Type B pancreatic cell (in vitro differentiated cells): ENCODE measurements around the gene ATP6V1G2. TPM values are rescaled to one million over a fixed set of nuclear protein-coding genes. Genes with fewer than 3 reads are reported as not detected.

ENCODE experiments used
- DNase-seq: peaks from one replicate; pipeline ENCODE4 v3.0.0; 2021; ENCODE audit warnings: mixed read lengths; ENCODE audit not compliant: unreplicated experiment; ENCODE audit errors: extremely low spot score
- H3K27ac Mint-ChIP-seq: 2 replicates; pipeline ENCODE4 v1.8.0; 2021; ENCODE audit warnings: mild to moderate bottlenecking, mixed read lengths
- H3K27me3 Mint-ChIP-seq: 2 replicates; pipeline ENCODE4 v1.8.0; 2021; ENCODE audit warnings: mixed read lengths
- H3K36me3 Mint-ChIP-seq: 2 replicates; pipeline ENCODE4 v1.8.0; 2021; ENCODE audit warnings: mixed read lengths
- H3K4me1 Mint-ChIP-seq: one replicate; pipeline ENCODE4 v1.8.0; 2021; ENCODE audit warnings: mixed read lengths; ENCODE audit not compliant: unreplicated experiment
- H3K4me3 Mint-ChIP-seq: 2 replicates; pipeline ENCODE4 v1.8.0; 2021; ENCODE audit warnings: mild to moderate bottlenecking, mixed read lengths
- H3K9me3 Mint-ChIP-seq: 2 replicates; pipeline ENCODE4 v1.8.0; 2021; ENCODE audit warnings: mixed read lengths
- total RNA-seq: library from RNA; stranded (reverse); gene quantifications from 2 replicates; pipeline ENCODE4 v1.2.1, GENCODE V29; 2021; ENCODE audit warnings: low replicate concordance
- TF ChIP-seq, protein P1 (sequence below): fragments of 200-600 bp; sonication (generic); conservative IDR thresholded peaks from 2 replicates; pipeline ENCODE4 v1.5.0; 2021; ENCODE audit warnings: antibody characterized with exemption, mild to moderate bottlenecking

The ATP6V1G2 gene
- total RNA-seq, 1 donor from 2014 or later: 5.9 TPM

DNA sequence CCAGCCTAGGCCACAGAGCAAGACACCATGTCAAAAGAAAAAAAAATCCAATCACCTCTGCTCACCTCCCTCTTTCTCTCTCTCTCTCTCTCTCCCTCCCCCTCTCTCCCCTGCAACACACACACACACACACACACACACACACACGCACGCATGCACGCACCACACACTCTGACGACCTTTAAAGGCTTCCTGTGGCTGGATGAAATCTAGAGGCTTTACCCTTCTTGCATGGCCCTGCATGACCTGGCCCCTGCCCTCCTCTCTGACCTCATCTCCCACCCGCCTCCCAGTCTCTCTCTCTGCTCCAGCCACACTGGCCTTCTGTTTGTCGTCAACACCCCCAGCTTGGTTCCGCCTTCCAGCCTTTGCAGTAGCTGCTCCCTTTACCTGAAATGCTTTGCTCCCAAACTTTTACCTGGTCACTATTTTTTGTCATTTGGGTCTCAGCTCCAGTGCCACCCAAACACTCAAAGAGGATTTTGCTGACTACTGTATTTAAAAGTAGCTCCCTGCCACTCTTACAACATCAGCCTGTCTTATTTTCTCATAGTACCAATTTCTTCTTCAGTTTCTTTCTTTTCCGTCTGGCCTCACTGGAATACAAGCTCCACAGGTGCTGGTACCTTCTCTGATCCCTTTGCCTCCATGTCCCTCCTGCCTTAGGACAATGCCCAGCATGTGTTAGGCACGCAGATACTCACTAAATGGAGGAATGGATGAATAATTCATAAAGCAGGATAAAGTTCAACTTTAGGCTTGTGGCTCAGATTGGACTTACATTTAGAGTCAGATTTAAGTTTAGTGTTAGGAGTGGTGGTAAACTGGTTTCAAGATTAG, 21.3 kb upstream of the ATP6V1G2 start:
- no peak for DNase-seq
- no peak overlapping the region for H3K27ac Mint-ChIP-seq
- H3K4me1 Mint-ChIP-seq: peaks cover 5% of the 10 kb centered on the region
- TF ChIP-seq, protein P1, sequence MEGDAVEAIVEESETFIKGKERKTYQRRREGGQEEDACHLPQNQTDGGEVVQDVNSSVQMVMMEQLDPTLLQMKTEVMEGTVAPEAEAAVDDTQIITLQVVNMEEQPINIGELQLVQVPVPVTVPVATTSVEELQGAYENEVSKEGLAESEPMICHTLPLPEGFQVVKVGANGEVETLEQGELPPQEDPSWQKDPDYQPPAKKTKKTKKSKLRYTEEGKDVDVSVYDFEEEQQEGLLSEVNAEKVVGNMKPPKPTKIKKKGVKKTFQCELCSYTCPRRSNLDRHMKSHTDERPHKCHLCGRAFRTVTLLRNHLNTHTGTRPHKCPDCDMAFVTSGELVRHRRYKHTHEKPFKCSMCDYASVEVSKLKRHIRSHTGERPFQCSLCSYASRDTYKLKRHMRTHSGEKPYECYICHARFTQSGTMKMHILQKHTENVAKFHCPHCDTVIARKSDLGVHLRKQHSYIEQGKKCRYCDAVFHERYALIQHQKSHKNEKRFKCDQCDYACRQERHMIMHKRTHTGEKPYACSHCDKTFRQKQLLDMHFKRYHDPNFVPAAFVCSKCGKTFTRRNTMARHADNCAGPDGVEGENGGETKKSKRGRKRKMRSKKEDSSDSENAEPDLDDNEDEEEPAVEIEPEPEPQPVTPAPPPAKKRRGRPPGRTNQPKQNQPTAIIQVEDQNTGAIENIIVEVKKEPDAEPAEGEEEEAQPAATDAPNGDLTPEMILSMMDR: no peak
- no peaks in the 10 kb centered on the region for H3K36me3 Mint-ChIP-seq
- H3K4me3 Mint-ChIP-seq: no peak overlapping the region
- no peaks in the 10 kb centered on the region for H3K9me3 Mint-ChIP-seq
- H3K27me3 Mint-ChIP-seq: peaks cover 30% of the 10 kb centered on the region

DNA sequence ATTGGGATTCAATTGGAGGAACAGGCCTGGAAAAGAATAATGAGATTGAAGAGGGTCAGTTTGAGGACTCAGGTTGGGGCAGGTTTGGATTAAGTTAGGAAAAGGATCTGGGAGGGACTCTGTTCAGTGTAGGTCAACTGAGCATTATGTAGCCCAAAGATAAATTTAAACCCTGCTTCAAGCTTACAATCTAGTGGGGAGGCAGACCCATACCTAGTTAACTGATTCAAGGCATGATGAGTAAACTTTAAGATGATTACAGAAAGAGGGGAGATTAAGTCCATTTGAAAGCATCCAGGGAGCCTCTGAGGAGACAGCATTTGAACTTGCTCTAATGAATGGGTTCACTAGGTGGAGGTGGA, 14.3 kb upstream of the ATP6V1G2 start:
- DNase-seq: no peak
- H3K4me1 Mint-ChIP-seq: no peaks in the 10 kb centered on the region
- peaks cover 3% of the 10 kb centered on the region for H3K27me3 Mint-ChIP-seq
- TF ChIP-seq, protein P1: no peak
- H3K36me3 Mint-ChIP-seq: peaks cover 13% of the 10 kb centered on the region
- H3K4me3 Mint-ChIP-seq: no peak overlapping the region
- H3K9me3 Mint-ChIP-seq: no peaks in the 10 kb centered on the region
- no peak overlapping the region for H3K27ac Mint-ChIP-seq

DNA sequence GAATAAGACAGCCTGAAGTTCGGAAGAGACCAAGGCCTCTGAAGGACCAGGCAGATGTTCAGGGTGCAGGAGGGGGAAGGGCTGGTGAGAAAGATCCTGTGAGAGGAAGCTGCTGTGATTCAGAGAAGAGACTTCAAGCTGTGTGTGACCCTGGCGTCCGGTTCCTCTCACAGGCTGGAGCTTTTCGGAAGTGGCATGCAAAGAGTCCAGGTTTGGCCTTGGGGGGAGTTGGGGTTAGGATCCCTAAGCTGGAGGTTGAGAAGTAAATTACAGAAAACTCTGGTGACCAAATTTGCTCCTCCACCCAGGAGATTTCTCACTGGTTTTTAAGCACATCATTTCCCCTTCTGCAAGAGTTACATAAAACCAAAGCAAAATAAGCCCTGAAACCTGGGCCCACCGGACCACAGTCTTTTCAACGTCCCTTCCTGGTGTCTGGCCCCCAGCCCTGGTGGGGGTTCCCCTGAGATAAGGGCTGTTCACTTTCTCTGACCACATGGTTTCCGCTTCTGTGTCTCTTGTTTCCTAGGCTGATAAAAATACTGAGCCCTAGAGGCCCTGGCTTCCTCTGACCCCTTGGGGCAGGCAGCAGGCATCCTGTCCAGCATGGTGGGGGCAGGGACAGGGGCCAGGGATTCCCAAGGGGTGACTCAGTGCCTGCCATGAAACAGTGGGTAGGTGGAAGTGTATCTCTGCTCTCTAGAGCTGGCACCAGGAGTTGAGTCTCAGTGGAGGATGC, 13.7 kb upstream of the ATP6V1G2 start:
- H3K9me3 Mint-ChIP-seq: no peaks in the 10 kb centered on the region
- TF ChIP-seq, protein P1: no peak
- H3K4me1 Mint-ChIP-seq: no peaks in the 10 kb centered on the region
- peaks cover 3% of the 10 kb centered on the region for H3K27me3 Mint-ChIP-seq
- peaks cover 13% of the 10 kb centered on the region for H3K36me3 Mint-ChIP-seq
- no peak overlapping the region for H3K27ac Mint-ChIP-seq
- no peak for DNase-seq
- no peak overlapping the region for H3K4me3 Mint-ChIP-seq

DNA sequence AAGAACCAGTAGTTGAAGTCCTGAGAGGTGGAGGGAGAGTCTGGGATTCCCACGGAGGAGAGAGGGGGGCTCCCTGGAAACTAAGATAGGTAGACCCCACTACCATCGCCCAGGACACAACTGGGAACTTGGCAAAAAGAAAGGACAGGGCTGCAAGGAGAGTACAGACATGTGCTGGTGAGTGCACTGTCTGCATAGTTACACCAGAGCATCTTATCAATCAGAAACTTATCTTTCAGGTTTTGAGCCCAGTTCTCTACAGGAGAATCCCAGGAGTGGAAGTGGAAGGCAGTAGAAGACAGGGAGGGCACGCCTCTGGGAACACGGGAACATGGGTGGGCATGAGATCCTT, 13.2 kb upstream of the ATP6V1G2 start:
- DNase-seq: no peak
- Mint-ChIP-seq H3K4me3 (no peak overlapping the region), H3K9me3 (no peaks in the 10 kb centered on the region), H3K36me3 (peaks cover 13% of the 10 kb centered on the region), H3K4me1 (no peaks in the 10 kb centered on the region), H3K27ac (no peak overlapping the region), H3K27me3 (peaks cover 3% of the 10 kb centered on the region)
- TF ChIP-seq, protein P1: no peak

DNA sequence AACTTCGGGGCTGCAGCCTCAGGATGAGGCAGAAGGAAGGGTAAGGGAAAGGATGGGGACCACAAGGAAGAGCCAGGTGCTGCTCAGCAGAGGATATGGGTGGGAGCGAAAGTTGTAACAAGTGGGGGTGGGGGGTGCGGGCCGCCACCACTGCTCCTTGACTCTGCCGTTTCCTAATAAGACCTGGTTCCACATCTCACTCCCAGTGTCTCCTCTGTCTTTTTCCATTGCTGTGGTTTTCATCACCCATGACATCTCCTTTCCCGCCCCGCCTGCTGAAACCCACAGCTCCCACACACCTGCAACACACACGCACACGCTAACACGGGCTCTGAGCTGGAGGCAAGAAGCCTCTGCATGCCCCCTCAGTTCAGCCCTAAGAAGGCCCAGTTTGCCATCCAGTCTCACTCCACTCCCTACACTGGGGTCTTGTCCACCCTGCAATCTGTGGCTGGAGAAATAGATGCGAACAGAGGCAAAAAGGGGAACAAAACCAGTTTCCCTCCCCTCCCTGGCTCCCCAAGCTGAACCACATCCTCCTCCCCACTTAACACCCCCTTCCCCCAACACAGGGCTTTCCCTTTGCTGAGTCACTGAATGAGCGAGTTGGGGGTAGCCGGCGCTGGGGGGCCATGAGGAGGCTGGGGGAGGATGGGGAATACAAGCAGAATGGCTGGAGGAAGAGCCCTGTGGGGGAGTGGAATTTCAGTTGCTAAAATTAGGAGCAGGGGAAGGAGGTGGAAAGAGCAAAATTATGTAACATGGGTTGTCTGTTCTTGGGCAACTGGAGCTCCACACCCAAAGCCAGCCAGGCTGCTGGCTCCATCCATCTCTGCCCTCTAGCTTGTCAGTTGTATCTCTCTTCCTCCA, 12.5 kb upstream of the ATP6V1G2 start:
- DNase-seq: no peak
- Mint-ChIP-seq H3K4me1 (no peaks in the 10 kb centered on the region), H3K4me3 (no peak overlapping the region), H3K9me3 (no peaks in the 10 kb centered on the region), H3K27me3 (peaks cover 2% of the 10 kb centered on the region), H3K36me3 (peaks cover 13% of the 10 kb centered on the region), H3K27ac (no peak overlapping the region)
- TF ChIP-seq, protein P1: no peak
